Muscle of leg (tissue), 11 donors: Measurements from ENCODE around the gene CAMK2A. TPM values are rescaled to one million over a fixed set of nuclear protein-coding genes. Genes with fewer than 3 reads are reported as not detected.
A peak's percentile ranks its signal among the peaks of the same experiment; 100 is the strongest.

Source experiments
- DNase-seq: peaks from one replicate; pipeline ENCODE4 v3.0.0; 2013
- H3K27ac ChIP-seq: one replicate; pipeline ENCODE4 v1.5.1; 2013; ENCODE audit warnings: mild to moderate bottlenecking, low read length, control low read depth
- H3K27me3 ChIP-seq: one replicate; pipeline ENCODE4 v1.6.1; 2013; ENCODE audit warnings: low read length; ENCODE audit not compliant: control insufficient read depth, insufficient read depth
- H3K36me3 ChIP-seq: one replicate; pipeline ENCODE4 v1.6.1; 2013; ENCODE audit warnings: low read length; ENCODE audit not compliant: control insufficient read depth, insufficient read depth
- H3K4me1 ChIP-seq: one replicate; pipeline ENCODE4 v1.6.1; 2013; ENCODE audit warnings: low read length; ENCODE audit not compliant: control insufficient read depth, insufficient read depth
- H3K4me3 ChIP-seq: one replicate; pipeline ENCODE4 v1.5.1; 2013; ENCODE audit warnings: low read length, control low read depth
- H3K9me3 ChIP-seq: replicated peaks from 2 replicates; pipeline ENCODE4 v1.6.1; 2013; ENCODE audit warnings: low read depth, low read length; ENCODE audit not compliant: control insufficient read depth
- WGBS: methylation state at CpG from one replicate; pipeline ENCODE4 v1.1.5; 2013; ENCODE audit warnings: missing lambda C conversion rate; ENCODE audit not compliant: insufficient coverage; 5-methylcytosine and 5-hydroxymethylcytosine counted together
- polyA plus RNA-seq, 8 donors: library from polyadenylated mRNA; unstranded; fragments of 120-200 nt; gene quantifications; one replicate each; pipeline versions ENCODE4 v1.2.1 to v1.2.3, GENCODE V29; 2013; ENCODE audit warnings: inconsistent platforms in 1 of 8, low replicate concordance in 1 of 8; ENCODE audit not compliant: insufficient read length in 8 of 8, insufficient read depth in 1 of 8
- total RNA-seq: library from RNA; stranded (reverse); fragments of 120-200 nt; gene quantifications from one replicate; pipeline ENCODE4 v1.2.4, GENCODE V29; 2013

Gene CAMK2A
- total and polyA plus RNA-seq, 9 donors = 38.5 to 79.9 (median 58.4) TPM

- H3K9me3 ChIP-seq = no peaks in the 10 kb centered on the region
- H3K27ac ChIP-seq = no peak overlapping the region
- H3K4me1 ChIP-seq = peaks cover 12% of the 10 kb centered on the region
- no peaks in the 10 kb centered on the region for H3K27me3 ChIP-seq
- H3K4me3 ChIP-seq = no peak overlapping the region
- no peaks in the 10 kb centered on the region for H3K36me3 ChIP-seq
- 77% methylated on average over 7 of the region's 8 CpGs for WGBS
- DNase-seq = no peak
These were observed 18.3 kb downstream of the CAMK2A start for GRCh38 chr5:150271296-150271692.

- H3K27me3 ChIP-seq = no peaks in the 10 kb centered on the region
- H3K4me3 ChIP-seq = no peak overlapping the region
- no peak for DNase-seq
- WGBS = 43% methylated on average over 10 of the region's 12 CpGs
- peaks cover 15% of the 10 kb centered on the region for H3K4me1 ChIP-seq
- no peak overlapping the region for H3K27ac ChIP-seq
- H3K9me3 ChIP-seq = no peaks in the 10 kb centered on the region
- no peaks in the 10 kb centered on the region for H3K36me3 ChIP-seq
These were observed 18.9 kb downstream of the CAMK2A start for GRCh38 chr5:150270541-150271295.

- Histone ChIP-seq H3K4me3 (no peak overlapping the region), H3K9me3 (no peaks in the 10 kb centered on the region), H3K27me3 (no peaks in the 10 kb centered on the region), H3K27ac (no peak overlapping the region), H3K36me3 (no peaks in the 10 kb centered on the region), H3K4me1 (peaks cover 25% of the 10 kb centered on the region)
- no peak for DNase-seq
- WGBS = no CpG with 5 or more reads among the region's 4 CpGs
These were observed 22.7 kb downstream of the CAMK2A start for GRCh38 chr5:150266871-150267291.

GRCh38 chr5:150265870-150266383, 23.6 kb downstream of the CAMK2A start:
- WGBS = 27% methylated on average over 2 of the region's 6 CpGs
- H3K4me1 ChIP-seq = peaks cover 25% of the 10 kb centered on the region
- H3K4me3 ChIP-seq = no peak overlapping the region
- no peaks in the 10 kb centered on the region for H3K9me3 ChIP-seq
- DNase-seq = no peak
- H3K36me3 ChIP-seq = no peaks in the 10 kb centered on the region
- no peak overlapping the region for H3K27ac ChIP-seq
- H3K27me3 ChIP-seq = peaks cover 2% of the 10 kb centered on the region

- Histone ChIP-seq H3K27ac (no peak overlapping the region), H3K4me1 (peaks cover 19% of the 10 kb centered on the region), H3K36me3 (no peaks in the 10 kb centered on the region), H3K4me3 (no peak overlapping the region), H3K27me3 (peaks cover 2% of the 10 kb centered on the region), H3K9me3 (no peaks in the 10 kb centered on the region)
- no peak for DNase-seq
- 71% methylated on average over 19 of the region's 23 CpGs for WGBS
These were observed 24.6 kb downstream of the CAMK2A start for GRCh38 chr5:150264667-150265603.

- Histone ChIP-seq H3K9me3 (no peaks in the 10 kb centered on the region), H3K36me3 (no peaks in the 10 kb centered on the region), H3K27me3 (peaks cover 2% of the 10 kb centered on the region), H3K4me3 (no peak overlapping the region), H3K27ac (no peak overlapping the region), H3K4me1 (peaks cover 19% of the 10 kb centered on the region)
- WGBS = 35% methylated on average over 7 of the region's 11 CpGs
- DNase-seq = peak; percentile 47
These were observed 25.6 kb downstream of the CAMK2A start for GRCh38 chr5:150263801-150264621.

GRCh38 chr5:150263375-150263775, 26.2 kb downstream of the CAMK2A start:
- 65% methylated on average over 4 of the region's 5 CpGs for WGBS
- H3K9me3 ChIP-seq = no peaks in the 10 kb centered on the region
- H3K4me3 ChIP-seq = no peak overlapping the region
- H3K4me1 ChIP-seq = peaks cover 19% of the 10 kb centered on the region
- H3K27me3 ChIP-seq = peaks cover 2% of the 10 kb centered on the region
- no peak for DNase-seq
- no peaks in the 10 kb centered on the region for H3K36me3 ChIP-seq
- H3K27ac ChIP-seq = no peak overlapping the region

GRCh38 chr5:150262502-150262901, 27.1 kb downstream of the CAMK2A start:
- H3K27me3 ChIP-seq = peaks cover 2% of the 10 kb centered on the region
- H3K4me3 ChIP-seq = no peak overlapping the region
- no peak for DNase-seq
- no peak overlapping the region for H3K27ac ChIP-seq
- H3K4me1 ChIP-seq = peaks cover 23% of the 10 kb centered on the region
- H3K36me3 ChIP-seq = no peaks in the 10 kb centered on the region
- no peaks in the 10 kb centered on the region for H3K9me3 ChIP-seq
- WGBS = no CpG with 5 or more reads among the region's 7 CpGs

GRCh38 chr5:150261231-150261630, 28.3 kb downstream of the CAMK2A start:
- H3K4me1 ChIP-seq = peaks cover 19% of the 10 kb centered on the region
- no peaks in the 10 kb centered on the region for H3K36me3 ChIP-seq
- no peak overlapping the region for H3K27ac ChIP-seq
- WGBS = 59% methylated on average over 3 of the region's 8 CpGs
- no peak overlapping the region for H3K4me3 ChIP-seq
- no peaks in the 10 kb centered on the region for H3K9me3 ChIP-seq
- peaks cover 2% of the 10 kb centered on the region for H3K27me3 ChIP-seq
- no peak for DNase-seq
